Esophagus squamous epithelium (tissue), 4 donors: ENCODE data around the gene CTTNBP2.
A peak's percentile ranks its signal among the peaks of the same experiment; 100 is the strongest.

Source experiments
- POLR2A ChIP-seq, 4 donors: fragments of 450-650 bp; IDR thresholded peaks; one replicate each; pipeline ENCODE4 v1.6.1; 2017; ENCODE audit warnings: antibody characterized with exemption in 4 of 4, mild to moderate bottlenecking in 4 of 4, moderate library complexity in 3 of 4
- TF ChIP-seq, protein P1 (sequence below), 6 experiments: fragments of 450-650 bp in 4 of 6; fragments of 200-600 bp in 2 of 6; sonication (generic) in 2 of 6; IDR thresholded peaks; one replicate each; pipeline ENCODE4 v1.5.1; 2016 to 2019; ENCODE audit warnings: antibody characterized with exemption in 6 of 6, mild to moderate bottlenecking in 4 of 6, moderate library complexity in 4 of 6

DNA sequence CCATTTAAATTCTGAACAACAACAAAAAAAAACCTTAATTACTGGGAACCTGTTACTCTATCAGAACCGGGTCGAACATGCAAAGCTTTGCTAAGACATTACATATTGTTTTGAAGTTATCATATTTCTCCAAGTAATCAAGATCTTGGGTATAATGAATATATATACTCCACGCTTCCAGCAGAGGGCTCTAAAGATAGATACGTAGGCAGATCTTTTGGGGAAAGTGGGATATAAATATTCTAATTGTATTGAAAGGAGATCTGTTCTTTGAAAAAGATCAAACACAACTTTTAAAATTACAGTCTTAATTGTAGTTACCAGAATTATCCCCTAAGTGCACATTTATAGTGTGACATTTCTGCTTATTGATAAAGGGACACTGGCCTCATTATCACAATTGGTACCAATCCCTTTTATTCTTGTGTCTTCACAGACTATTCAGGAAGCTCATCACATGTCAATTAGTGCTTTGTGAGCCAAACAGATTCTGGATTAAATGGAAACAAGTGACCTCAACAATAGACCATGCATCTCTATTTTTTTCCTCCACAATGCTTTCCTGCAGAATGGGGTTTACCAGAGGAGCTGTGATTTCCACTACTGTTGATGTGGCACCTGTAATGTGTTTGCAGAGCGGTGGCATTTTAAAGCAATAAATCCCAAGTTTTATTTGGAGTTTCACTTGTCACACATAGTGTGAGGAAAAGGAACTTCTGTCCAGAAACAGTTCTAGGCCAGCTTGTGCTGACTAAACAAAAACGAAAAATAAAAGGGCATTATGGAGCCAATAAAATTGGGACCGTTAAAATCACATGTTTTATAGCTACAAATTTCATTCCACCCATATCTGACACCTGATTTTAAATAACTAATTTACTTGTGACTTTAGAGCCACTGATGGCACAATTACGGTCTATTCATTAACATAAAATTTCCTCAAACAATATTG lies 122.4 kb downstream of the CTTNBP2 start:
- TF ChIP-seq, protein P1, sequence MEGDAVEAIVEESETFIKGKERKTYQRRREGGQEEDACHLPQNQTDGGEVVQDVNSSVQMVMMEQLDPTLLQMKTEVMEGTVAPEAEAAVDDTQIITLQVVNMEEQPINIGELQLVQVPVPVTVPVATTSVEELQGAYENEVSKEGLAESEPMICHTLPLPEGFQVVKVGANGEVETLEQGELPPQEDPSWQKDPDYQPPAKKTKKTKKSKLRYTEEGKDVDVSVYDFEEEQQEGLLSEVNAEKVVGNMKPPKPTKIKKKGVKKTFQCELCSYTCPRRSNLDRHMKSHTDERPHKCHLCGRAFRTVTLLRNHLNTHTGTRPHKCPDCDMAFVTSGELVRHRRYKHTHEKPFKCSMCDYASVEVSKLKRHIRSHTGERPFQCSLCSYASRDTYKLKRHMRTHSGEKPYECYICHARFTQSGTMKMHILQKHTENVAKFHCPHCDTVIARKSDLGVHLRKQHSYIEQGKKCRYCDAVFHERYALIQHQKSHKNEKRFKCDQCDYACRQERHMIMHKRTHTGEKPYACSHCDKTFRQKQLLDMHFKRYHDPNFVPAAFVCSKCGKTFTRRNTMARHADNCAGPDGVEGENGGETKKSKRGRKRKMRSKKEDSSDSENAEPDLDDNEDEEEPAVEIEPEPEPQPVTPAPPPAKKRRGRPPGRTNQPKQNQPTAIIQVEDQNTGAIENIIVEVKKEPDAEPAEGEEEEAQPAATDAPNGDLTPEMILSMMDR (IDR thresholded peaks at IDR 0.05), result peak in 5 of 6 experiments; percentile 44 to 69 (median 57)
- TF ChIP-seq POLR2A (IDR thresholded peaks at IDR 0.05), result no peak
